IPS-18c (cell line): ENCODE results near the gene LPP.

ENCODE experiments used
- H3K4me3 ChIP-seq: 2 replicates; pipeline ENCODE4 v1.7.0; 2013; ENCODE audit warnings: low read depth, mild to moderate bottlenecking, low read length, moderate library complexity; ENCODE audit not compliant: insufficient read depth
- H3K9me3 ChIP-seq: one replicate; pipeline ENCODE4 v1.6.1; 2013; ENCODE audit warnings: mild to moderate bottlenecking, low read length, moderate library complexity; ENCODE audit not compliant: control insufficient read depth, insufficient read depth

Gene LPP

GRCh38 chr3:188264226-188265207, 110.6 kb downstream of the LPP start:
- no peak overlapping the region for H3K4me3 ChIP-seq
- H3K9me3 ChIP-seq = no peaks in the 10 kb centered on the region

DNA sequence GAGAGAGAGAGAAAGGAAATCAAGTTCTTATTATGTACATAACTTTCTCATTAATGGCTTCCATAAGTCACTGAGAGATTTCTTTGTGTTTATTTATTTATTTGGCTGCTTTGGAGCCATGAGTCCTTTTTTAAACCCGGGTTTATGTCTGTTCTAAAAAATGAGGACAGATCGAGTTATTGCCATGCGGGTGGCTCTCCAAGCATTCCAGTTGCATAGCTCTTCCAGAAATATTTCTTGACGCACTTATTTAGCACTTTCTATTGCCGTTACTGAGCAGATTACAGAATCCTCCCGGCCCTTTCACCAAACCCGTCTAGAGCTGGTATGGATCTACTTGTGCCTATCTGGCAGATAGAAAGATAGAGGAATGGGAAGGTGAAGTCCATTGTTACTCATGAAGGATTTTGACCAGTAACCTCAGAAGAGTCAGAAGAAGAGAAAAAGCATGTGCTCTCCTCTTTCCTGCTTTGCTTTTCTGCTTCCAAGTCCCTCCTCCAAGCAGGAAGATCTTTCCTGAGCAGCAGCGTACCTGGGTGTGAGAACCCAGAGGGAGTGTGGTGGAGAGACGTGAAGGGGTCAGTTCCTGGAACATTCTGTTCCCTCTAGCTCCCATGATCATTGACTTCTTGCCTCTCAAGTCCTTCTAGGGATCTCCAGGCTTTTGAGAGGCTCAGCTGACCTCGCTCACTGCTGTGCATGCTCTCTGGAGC, 112.8 kb downstream of the LPP start:
- Histone ChIP-seq H3K9me3 (no peaks in the 10 kb centered on the region), H3K4me3 (no peak overlapping the region)

DNA sequence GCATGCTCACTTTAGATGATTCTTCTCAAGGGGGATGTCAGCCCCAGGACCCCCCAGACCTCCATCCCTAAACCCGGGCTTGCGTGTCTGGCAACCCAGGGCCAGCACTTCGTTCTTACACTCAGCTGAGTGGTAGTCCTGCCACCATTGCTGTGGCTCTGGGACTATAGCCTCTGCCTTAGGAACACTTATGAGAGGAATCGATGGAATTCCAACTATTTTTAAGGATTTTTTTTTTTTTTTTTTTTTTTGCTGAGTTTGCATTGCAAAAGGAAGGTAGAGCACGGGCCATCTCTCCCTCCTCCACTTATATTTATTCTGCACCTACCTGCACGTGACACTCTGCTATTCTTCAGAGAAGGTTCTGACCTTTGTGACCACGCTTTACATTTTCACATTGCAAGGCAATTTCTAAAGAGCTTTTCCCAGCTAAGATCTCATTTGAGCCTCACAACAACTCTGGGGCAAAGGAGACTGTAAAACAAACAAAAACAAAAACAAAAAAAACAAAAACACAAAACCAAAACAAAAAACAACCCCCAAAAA, 113.9 kb downstream of the LPP start:
- Histone ChIP-seq H3K4me3 (no peak overlapping the region), H3K9me3 (no peaks in the 10 kb centered on the region)

DNA sequence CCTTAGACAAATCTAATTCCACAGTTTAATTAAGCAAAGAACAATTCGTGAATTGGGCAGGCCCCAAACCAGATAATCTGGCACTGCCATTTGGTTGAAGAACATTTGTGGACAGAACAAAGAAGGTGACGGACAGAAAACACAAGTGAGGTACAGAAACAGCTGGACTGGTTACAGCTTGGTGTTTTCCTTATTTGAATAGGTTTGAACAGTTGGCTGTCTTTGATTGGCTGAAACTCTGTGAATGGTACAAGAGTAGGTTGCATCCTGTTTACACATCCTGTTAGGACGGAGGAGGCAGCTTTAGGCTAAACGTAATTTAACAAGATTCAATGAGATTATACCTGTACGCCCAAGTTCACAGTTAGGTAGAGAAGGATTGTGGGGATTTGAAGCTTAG, 114.4 kb downstream of the LPP start:
- no peak overlapping the region for H3K4me3 ChIP-seq

GRCh38 chr3:188269040-188269439, 115.1 kb downstream of the LPP start:
- H3K4me3 ChIP-seq = no peak overlapping the region
- H3K9me3 ChIP-seq = no peaks in the 10 kb centered on the region

More for the DNA sequence above, 114.4 kb downstream of the LPP start:
- no peaks in the 10 kb centered on the region for H3K9me3 ChIP-seq

DNA sequence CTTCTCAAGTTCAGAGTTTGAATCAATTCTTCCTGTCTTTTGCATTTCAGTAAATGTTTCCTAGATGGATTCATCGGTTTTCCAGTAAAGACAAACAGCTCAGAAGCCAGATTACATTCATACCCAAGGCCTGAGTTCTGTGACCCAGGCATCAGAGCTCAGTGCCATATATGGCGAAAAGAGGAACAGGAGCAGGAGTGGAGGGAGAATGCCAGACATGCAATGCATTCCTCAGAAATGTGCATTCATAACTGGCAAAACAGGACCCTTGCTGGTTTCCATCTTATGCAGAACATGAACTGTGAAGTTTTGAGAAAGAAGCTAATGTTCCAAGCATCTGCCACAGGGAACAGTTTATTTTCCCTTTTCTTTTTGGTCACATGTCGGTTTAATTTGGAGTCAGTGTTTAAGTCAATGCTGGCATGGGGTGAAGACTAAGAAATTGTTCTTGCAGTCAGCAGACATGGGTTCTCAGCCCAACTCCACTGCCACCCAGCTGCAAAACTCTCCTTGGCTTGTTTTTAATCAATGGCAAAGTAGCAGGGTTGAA, 116.5 kb downstream of the LPP start:
- Histone ChIP-seq H3K4me3 (no peak overlapping the region), H3K9me3 (no peaks in the 10 kb centered on the region)

- Histone ChIP-seq H3K9me3 (no peaks in the 10 kb centered on the region), H3K4me3 (no peak overlapping the region)
Measured at GRCh38 chr3:188271226-188271914, 117.4 kb downstream of the LPP start.

GRCh38 chr3:188272481-188273372, 118.8 kb downstream of the LPP start:
- Histone ChIP-seq H3K9me3 (no peaks in the 10 kb centered on the region), H3K4me3 (no peak overlapping the region)

DNA sequence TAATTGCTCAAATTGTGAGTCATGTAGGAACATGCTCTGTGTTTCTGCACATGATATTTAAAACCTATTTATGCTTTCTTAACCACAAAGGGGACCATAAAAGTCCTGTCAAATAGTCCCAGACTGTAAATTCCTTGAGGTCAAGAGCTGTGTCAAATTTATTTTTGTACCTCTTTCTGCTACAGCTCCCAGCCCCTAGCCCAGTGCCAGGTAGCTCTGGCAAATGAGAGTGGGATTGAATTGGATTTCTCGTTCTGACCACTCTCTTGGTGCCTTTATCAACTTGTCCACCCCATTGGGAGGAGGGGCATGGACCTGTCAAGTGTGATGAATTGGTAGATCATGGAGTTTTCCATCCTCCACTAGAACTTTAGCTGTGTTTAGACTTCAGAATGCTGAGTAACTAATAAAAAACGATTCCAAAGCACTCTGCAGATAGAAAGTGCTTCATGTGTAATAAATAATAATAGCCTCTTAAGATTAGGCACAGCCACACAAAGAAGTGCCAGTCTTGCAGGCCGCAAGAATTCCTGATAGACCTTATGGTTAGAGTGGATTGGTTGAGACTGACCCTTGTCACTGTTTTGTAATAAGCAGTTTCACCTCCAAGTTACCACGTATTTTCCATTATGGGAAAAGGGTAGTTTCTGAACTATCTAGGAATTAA, 120.4 kb downstream of the LPP start:
- H3K9me3 ChIP-seq = no peaks in the 10 kb centered on the region
- H3K4me3 ChIP-seq = no peak overlapping the region

- H3K9me3 ChIP-seq = no peaks in the 10 kb centered on the region
- no peak overlapping the region for H3K4me3 ChIP-seq
Measured at GRCh38 chr3:188276375-188276774, 122.4 kb downstream of the LPP start.

- Histone ChIP-seq H3K9me3 (no peaks in the 10 kb centered on the region), H3K4me3 (no peak overlapping the region)
Measured at GRCh38 chr3:188278717-188279324, 124.9 kb downstream of the LPP start.

- Histone ChIP-seq H3K4me3 (no peak overlapping the region), H3K9me3 (no peaks in the 10 kb centered on the region)
Measured at GRCh38 chr3:188279502-188280335, 125.8 kb downstream of the LPP start.

DNA sequence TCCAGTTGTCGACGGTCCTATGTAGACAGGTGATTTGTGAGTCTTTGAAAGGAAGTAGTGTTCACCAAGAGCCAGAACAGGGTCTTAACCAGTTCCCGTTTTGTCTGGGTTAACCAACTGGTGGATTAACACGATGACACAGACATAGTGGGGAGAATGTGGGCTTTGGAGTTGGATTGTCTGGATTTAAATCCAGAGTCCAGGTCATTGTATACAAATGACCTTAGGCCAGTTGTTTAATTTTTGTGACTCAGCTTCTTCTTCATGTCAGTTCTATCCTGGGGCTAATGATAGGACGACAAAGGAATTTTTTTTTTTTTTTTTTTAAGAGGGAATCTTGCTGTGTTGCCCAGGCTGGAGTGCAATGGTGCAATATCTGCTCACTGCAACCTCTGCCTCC, 126.7 kb downstream of the LPP start:
- Histone ChIP-seq H3K4me3 (no peak overlapping the region), H3K9me3 (no peaks in the 10 kb centered on the region)

- no peak overlapping the region for H3K4me3 ChIP-seq
- H3K9me3 ChIP-seq = no peaks in the 10 kb centered on the region
Measured at GRCh38 chr3:188282871-188283270, 128.9 kb downstream of the LPP start.

DNA sequence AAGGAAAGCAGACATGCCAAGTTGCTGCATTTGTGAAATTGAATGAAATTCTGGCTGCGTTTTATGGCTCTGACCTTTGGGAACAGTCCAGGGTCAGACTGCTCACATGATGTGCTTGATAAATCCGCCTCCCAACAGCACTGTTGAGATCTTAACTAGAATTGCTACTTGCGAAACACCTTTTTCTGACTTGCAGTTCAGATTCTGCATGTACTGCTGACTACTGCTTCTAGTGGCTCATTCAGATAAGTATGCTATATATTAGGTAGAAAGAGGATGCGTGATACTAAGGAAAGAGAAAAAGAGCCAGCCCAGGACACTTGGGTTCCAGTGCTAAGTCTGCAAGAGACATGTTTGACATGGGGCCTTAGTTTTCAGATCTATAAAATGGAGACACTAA, 129.4 kb downstream of the LPP start:
- no peak overlapping the region for H3K4me3 ChIP-seq

More for the DNA sequence above, 129.4 kb downstream of the LPP start:
- H3K9me3 ChIP-seq = no peaks in the 10 kb centered on the region
